NB4 (cell line): ENCODE measurements around the gene CFAP43.
A peak's percentile ranks its signal among the peaks of the same experiment; 100 is the strongest.

Experiments
- DNase-seq: peaks from one replicate; pipeline ENCODE4 v3.0.0; 2010; ENCODE audit warnings: low read depth
- H3K4me3 ChIP-seq: one replicate; pipeline ENCODE4 v1.5.1; 2011; ENCODE audit warnings: mild to moderate bottlenecking, low read depth, low read length, moderate library complexity
- CTCF ChIP-seq: IDR thresholded peaks from one replicate; pipeline ENCODE4 v1.5.1; 2012; ENCODE audit warnings: low read depth, low read length
- MYC ChIP-seq: IDR thresholded peaks from 2 replicates; pipeline ENCODE4 v1.6.1; 2011; ENCODE audit warnings: low read depth, low read length
- POLR2A ChIP-seq: IDR thresholded peaks from 2 replicates; pipeline ENCODE4 v1.6.1; 2011; ENCODE audit warnings: mild to moderate bottlenecking; ENCODE audit not compliant: insufficient read length; ENCODE audit errors: extremely low read depth
- TF ChIP-seq, protein P1 (sequence below): IDR thresholded peaks from 2 replicates; pipeline ENCODE4 v1.6.1; 2011; ENCODE audit warnings: low read depth, low read length

CFAP43 gene, protein sequence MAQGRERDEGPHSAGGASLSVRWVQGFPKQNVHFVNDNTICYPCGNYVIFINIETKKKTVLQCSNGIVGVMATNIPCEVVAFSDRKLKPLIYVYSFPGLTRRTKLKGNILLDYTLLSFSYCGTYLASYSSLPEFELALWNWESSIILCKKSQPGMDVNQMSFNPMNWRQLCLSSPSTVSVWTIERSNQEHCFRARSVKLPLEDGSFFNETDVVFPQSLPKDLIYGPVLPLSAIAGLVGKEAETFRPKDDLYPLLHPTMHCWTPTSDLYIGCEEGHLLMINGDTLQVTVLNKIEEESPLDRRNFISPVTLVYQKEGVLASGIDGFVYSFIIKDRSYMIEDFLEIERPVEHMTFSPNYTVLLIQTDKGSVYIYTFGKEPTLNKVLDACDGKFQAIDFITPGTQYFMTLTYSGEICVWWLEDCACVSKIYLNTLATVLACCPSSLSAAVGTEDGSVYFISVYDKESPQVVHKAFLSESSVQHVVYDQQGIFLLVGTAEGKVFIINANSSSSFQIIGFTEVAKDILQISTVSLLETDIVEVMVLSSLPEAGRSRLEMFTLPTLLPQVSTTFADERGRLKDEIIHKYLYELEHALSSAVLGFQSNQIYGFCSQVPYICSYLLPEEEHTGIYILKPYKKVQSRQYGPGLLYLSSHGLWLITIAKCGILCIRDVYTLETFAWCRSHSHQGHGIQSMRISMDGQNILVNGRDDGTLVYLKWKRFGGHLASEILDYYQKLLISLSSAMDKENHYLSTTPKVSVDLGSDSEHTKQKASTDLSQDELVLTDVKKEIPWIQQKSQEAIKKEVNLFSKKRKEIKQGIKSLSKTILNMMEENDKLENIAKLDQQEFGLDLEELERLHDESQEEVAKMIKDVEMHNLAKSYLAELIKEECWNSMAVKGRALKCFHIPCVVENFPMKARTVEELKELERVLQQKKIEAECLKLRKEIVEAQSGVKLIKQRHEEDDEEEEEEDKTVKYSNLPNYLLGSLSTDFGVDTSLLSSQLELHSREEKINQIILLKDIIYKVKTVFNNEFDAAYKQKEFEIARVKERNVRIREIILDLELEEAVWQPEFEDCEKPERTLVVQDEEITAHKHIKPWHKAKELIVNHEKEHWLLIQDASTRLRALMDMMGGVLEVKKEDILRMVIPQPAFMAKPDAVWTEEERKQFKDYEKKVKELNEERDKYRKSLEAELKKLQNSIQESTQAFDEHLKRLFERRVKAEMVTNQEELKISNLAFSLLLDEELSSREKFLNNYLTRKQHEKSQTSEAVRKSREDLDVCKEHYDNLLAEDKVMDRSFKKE (N-terminal part only)

GRCh38 chr10:104231784-104232612 is at the start of gene CFAP43:
TSS of gene CFAP43 (minus strand) at chr10:104232364. CDS start at chr10:104232246, 118 bp downstream.
- DNase-seq = peak; percentile 97
- TF ChIP-seq MYC (peak; percentile 46), POLR2A (no peak), CTCF (no peak)
- TF ChIP-seq, protein P1, sequence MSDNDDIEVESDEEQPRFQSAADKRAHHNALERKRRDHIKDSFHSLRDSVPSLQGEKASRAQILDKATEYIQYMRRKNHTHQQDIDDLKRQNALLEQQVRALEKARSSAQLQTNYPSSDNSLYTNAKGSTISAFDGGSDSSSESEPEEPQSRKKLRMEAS = peak; percentile 34; the same call in 1 of the 2 replicates
- H3K4me3 ChIP-seq = peak within 1 kb of the TSS; percentile 77

- no peak for TF ChIP-seq CTCF
- no peak for TF ChIP-seq MYC
- no peak for TF ChIP-seq POLR2A
- TF ChIP-seq, protein P1 = no peak
- DNase-seq = no peak
- H3K4me3 ChIP-seq = no peak overlapping the region
Observed at GRCh38 chr10:104281694-104282093, 49.5 kb upstream of the CFAP43 start.

GRCh38 chr10:104279550-104280259 is 47.5 kb upstream of the CFAP43 start:
- TF ChIP-seq, protein P1 = no peak
- TF ChIP-seq CTCF (no peak), POLR2A (no peak), MYC (no peak)
- H3K4me3 ChIP-seq = no peak overlapping the region
- no peak for DNase-seq

DNA sequence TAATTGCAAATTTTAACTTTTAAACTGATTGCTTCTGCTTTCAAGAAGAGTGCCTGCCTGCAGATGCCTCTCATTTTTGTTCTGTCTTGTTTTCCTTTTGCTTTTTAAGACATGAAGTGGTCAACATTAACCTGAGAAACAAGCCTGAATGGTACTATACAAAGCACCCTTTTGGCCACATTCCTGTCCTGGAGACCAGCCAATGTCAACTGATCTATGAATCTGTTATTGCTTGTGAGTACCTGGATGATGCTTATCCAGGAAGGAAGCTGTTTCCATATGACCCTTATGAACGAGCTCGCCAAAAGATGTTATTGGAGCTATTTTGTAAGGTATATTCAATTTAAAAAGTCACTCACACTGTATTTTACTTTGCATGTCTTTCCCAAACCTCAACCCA is 45.6 kb upstream of the CFAP43 start:
- TF ChIP-seq MYC (no peak), CTCF (no peak), POLR2A (no peak)
- TF ChIP-seq, protein P1 = no peak

More for the DNA sequence above, 45.6 kb upstream of the CFAP43 start:
- DNase-seq = no peak
- no peak overlapping the region for H3K4me3 ChIP-seq
